NCI-H1436 (cell line): ENCODE measurements around the gene ZNF107.
"Not testable (repeated sequence)": the region's sequence is repeated elsewhere in the genome, so short reads cannot be mapped to it uniquely, and the experiment has no call there.

Source experiments
- DNase-seq: peaks from one replicate; lab custom pipeline; 2025; lab: John Stamatoyannopoulos, UW

Gene ZNF107

DNA sequence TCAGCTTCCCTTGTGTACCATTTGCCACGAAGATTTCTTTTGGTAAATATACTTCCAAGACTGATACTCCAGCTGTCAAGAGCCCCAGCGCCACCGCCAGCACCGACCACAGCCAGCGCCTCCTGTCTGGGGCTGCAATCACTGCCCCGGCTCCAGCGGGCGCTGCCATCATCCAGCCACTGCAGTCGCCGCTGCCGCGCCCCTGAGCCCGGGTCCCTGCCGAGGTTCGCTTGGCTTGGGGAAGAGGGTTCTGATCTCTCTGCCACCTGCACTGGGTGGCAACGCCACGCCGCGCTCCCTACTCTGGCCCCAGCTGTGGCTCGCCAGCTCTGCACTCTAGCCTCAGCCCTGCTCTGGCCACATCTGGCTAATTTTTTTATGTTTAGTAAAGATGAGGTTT lies 70.6 kb downstream of the ZNF107 start:
- no peak for DNase-seq

- not testable (repeated sequence) for DNase-seq
Observed at GRCh38 chr7:64738403-64738802, 72.5 kb downstream of the ZNF107 start.

GRCh38 chr7:64738953-64739352 lies 73.0 kb downstream of the ZNF107 start:
- DNase-seq: not testable (repeated sequence)

DNA sequence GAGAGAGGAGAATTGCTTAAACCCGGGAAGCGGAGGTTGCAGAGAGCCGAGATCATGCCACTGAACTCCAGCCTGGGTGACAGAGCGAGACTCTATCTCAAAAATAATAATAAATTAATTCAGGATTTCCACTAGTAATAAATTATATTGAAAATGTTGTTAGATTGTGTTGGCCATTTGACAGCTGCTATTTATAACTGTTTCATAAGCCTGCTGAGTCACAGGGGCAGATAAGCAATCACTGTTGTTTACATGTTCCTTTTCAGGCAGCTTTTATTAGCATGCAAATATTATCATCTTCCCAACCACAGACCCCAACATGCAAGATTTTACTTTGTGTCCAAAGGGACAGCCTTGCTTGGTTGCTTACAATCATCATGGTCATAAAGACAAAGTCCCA lies 78.7 kb downstream of the ZNF107 start:
- DNase-seq: no peak

DNA sequence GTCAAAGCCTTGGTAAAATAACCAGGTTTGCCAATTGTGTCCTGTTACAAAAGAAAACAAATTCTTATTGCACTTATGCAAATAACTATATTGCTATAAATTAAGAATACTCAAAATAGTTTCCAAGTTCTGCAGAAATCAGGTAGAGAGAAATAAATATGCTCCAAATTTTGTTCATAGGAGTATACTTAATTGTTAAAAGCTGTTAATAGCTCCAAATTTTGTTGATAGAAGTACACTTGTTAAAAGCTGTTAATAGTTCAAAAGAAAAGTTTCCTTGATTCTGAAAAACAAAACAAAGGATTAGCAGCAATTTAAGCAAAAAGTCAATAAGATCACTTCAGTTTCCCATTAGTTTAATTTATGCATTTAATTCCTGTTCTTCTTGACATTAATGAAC lies 81.9 kb downstream of the ZNF107 start:
- DNase-seq: no peak

DNA sequence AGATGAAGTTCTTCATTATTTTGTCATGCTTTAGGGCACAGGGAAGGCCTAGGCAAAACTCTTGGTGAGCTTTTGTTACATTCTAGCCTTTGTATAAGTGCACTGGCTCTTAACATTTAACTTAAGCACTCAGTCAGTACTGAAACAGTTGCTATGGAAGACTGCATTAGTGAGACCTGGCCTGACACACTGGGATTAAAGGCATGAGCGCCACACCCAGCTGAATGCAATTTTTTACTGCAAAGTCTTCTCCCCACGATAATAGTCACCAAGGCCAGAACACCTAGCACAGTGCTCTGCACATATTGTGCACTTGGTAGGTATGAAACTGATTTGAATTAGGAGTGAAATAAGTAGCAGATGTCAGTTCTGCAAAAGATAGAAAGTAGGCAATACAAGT lies 87.1 kb downstream of the ZNF107 start:
- no peak for DNase-seq

GRCh38 chr7:64755865-64756264 lies 89.9 kb downstream of the ZNF107 start:
- DNase-seq: no peak

- no peak for DNase-seq
Observed at GRCh38 chr7:64758151-64758550, 92.2 kb downstream of the ZNF107 start.
